H9 (cell line): Measurements from ENCODE around the gene CCDC134. TPM values are rescaled to one million over a fixed set of nuclear protein-coding genes. Genes with fewer than 3 reads are reported as not detected.

ENCODE experiments used
- DNase-seq: peaks from one replicate; pipeline ENCODE4 v3.0.0-alpha.2; 2017
- H2AFZ ChIP-seq: one replicate; pipeline ENCODE4 v1.6.1; 2013; ENCODE audit warnings: mild to moderate bottlenecking, low read length, control low read depth, moderate library complexity
- H2AK5ac ChIP-seq: 2 replicates; pipeline ENCODE4 v1.6.1; 2013; ENCODE audit warnings: low read length, control low read depth, mixed read lengths; ENCODE audit not compliant: insufficient read length
- H2BK120ac ChIP-seq: one replicate; pipeline ENCODE4 v1.6.1; 2013; ENCODE audit warnings: low read depth, mild to moderate bottlenecking, low read length, control low read depth, inconsistent platforms; ENCODE audit not compliant: poor library complexity, severe bottlenecking
- H2BK12ac ChIP-seq: 2 replicates; pipeline ENCODE4 v1.6.1; 2013; ENCODE audit warnings: low read length, control low read depth, mixed read lengths, low read depth; ENCODE audit not compliant: insufficient read length
- H2BK15ac ChIP-seq: 2 replicates; pipeline ENCODE4 v1.6.1; 2013; ENCODE audit warnings: low read depth, low read length, control low read depth
- H2BK20ac ChIP-seq: one replicate; pipeline ENCODE4 v1.6.1; 2013; ENCODE audit warnings: low read depth, mild to moderate bottlenecking, low read length, control low read depth, inconsistent platforms; ENCODE audit not compliant: poor library complexity, severe bottlenecking
- H2BK5ac ChIP-seq: 2 replicates; pipeline ENCODE4 v1.6.1; 2013; ENCODE audit warnings: low read length, control low read depth, mixed read lengths; ENCODE audit not compliant: insufficient read length
- H3K14ac ChIP-seq: 2 replicates; pipeline ENCODE4 v1.6.1; 2013; ENCODE audit warnings: low read length, control low read depth; ENCODE audit not compliant: insufficient read depth
- H3K18ac ChIP-seq: 2 replicates; pipeline ENCODE4 v1.6.1; 2013; ENCODE audit warnings: low read depth, mild to moderate bottlenecking, mixed read lengths, low read length, control low read depth; ENCODE audit not compliant: insufficient read length
- H3K23ac ChIP-seq: 2 replicates; pipeline ENCODE4 v1.6.1; 2013; ENCODE audit warnings: low read length, control low read depth, mixed read lengths, low read depth; ENCODE audit not compliant: insufficient read length
- H3K23me2 ChIP-seq: 2 replicates; pipeline ENCODE4 v1.6.1; 2013; ENCODE audit warnings: low read depth, mild to moderate bottlenecking, mixed read lengths, low read length, control low read depth; ENCODE audit not compliant: insufficient read length, poor library complexity, severe bottlenecking
- H3K27ac ChIP-seq: 2 replicates; pipeline ENCODE4 v1.5.1; 2013; ENCODE audit warnings: low read length, control low read depth, mixed read lengths, low read depth; ENCODE audit not compliant: insufficient read length
- H3K27me3 ChIP-seq: 2 replicates; pipeline ENCODE4 v1.6.1; 2013; ENCODE audit warnings: low read length, control low read depth, inconsistent platforms; ENCODE audit not compliant: insufficient read depth
- H3K4ac ChIP-seq: 2 replicates; pipeline ENCODE4 v1.6.1; 2013; ENCODE audit warnings: low read depth, mild to moderate bottlenecking, control low read depth, inconsistent platforms, low read length, moderate library complexity
- H3K4me1 ChIP-seq: 2 replicates; pipeline ENCODE4 v1.6.1; 2013; ENCODE audit warnings: low read length, control low read depth, inconsistent platforms; ENCODE audit not compliant: insufficient read depth
- H3K4me2 ChIP-seq: 2 replicates; pipeline ENCODE4 v1.6.1; 2013; ENCODE audit warnings: low read length, control low read depth, mixed read lengths; ENCODE audit not compliant: insufficient read length, insufficient read depth
- H3K56ac ChIP-seq: 2 replicates; pipeline ENCODE4 v1.6.1; 2013; ENCODE audit warnings: low read depth, mild to moderate bottlenecking, mixed read lengths, low read length, control low read depth; ENCODE audit not compliant: insufficient read length
- H3K79me1 ChIP-seq: 2 replicates; pipeline ENCODE4 v1.6.1; 2013; ENCODE audit warnings: low read depth, mild to moderate bottlenecking, moderate library complexity, low read length, control low read depth, inconsistent platforms; ENCODE audit not compliant: insufficient read depth, poor library complexity, severe bottlenecking
- H3K79me2 ChIP-seq: 2 replicates; pipeline ENCODE4 v1.6.1; 2013; ENCODE audit warnings: low read length, control low read depth, inconsistent platforms; ENCODE audit not compliant: insufficient read depth
- H3K9ac ChIP-seq: 2 replicates; pipeline ENCODE4 v1.6.1; 2013; ENCODE audit warnings: low read length, control low read depth, mixed read lengths; ENCODE audit not compliant: insufficient read length; ENCODE audit errors: extremely low read depth
- H3K9me3 ChIP-seq: one replicate; pipeline ENCODE4 v1.6.1; 2013; ENCODE audit warnings: low read depth, low read length, inconsistent platforms; ENCODE audit not compliant: control insufficient read depth
- H3T11ph ChIP-seq: one replicate; pipeline ENCODE4 v1.6.1; 2013; ENCODE audit warnings: mild to moderate bottlenecking, low read length, control low read depth, inconsistent platforms
- H4K20me1 ChIP-seq: one replicate; pipeline ENCODE4 v1.6.1; 2013; ENCODE audit not compliant: control insufficient read depth, insufficient read length, insufficient read depth
- H4K5ac ChIP-seq: 2 replicates; pipeline ENCODE4 v1.6.1; 2013; ENCODE audit warnings: low read depth, mild to moderate bottlenecking, mixed read lengths, low read length, control low read depth; ENCODE audit not compliant: insufficient read length
- H4K8ac ChIP-seq: replicated peaks from 2 replicates; pipeline ENCODE4 v1.6.1; 2013; ENCODE audit warnings: low read length, control low read depth, mixed read lengths, low read depth; ENCODE audit not compliant: insufficient read length
- H4K91ac ChIP-seq: 2 replicates; pipeline ENCODE4 v1.6.1; 2013; ENCODE audit warnings: low read depth, mild to moderate bottlenecking, moderate library complexity, mixed read lengths, low read length, control low read depth; ENCODE audit not compliant: insufficient read length
- H3K27ac Mint-ChIP-seq, 3 experiments: 2 replicates in 2 of 3; 3 replicates in 1 of 3; pipeline ENCODE4 v1.8.0; 2020 to 2021; ENCODE audit warnings: mixed read lengths in 3 of 3, mild to moderate bottlenecking in 1 of 3, moderate library complexity in 1 of 3
- H3K27me3 Mint-ChIP-seq: 2 replicates; pipeline ENCODE4 v1.8.0; 2021; ENCODE audit warnings: low read depth, mild to moderate bottlenecking, moderate library complexity, mixed read lengths
- H3K36me3 Mint-ChIP-seq, 3 experiments: 2 replicates in 2 of 3; 3 replicates in 1 of 3; pipeline ENCODE4 v1.8.0; 2020 to 2021; ENCODE audit warnings: low read depth in 3 of 3, mixed read lengths in 3 of 3; ENCODE audit not compliant: insufficient read depth in 1 of 3
- H3K4me1 Mint-ChIP-seq, 2 experiments: 2 replicates each; pipeline ENCODE4 v1.8.0; 2020; ENCODE audit warnings: mixed read lengths in 2 of 2
- H3K4me3 Mint-ChIP-seq, 2 experiments: 2 replicates in 1 of 2; 3 replicates in 1 of 2; pipeline ENCODE4 v1.8.0; 2020 to 2021; ENCODE audit warnings: mild to moderate bottlenecking in 2 of 2, mixed read lengths in 2 of 2, moderate library complexity in 1 of 2
- H3K9me3 Mint-ChIP-seq, 2 experiments: 2 replicates in 1 of 2; 3 replicates in 1 of 2; pipeline ENCODE4 v1.8.0; 2020; ENCODE audit warnings: mild to moderate bottlenecking in 2 of 2, mixed read lengths in 2 of 2, moderate library complexity in 1 of 2
- CTCF ChIP-seq: fragments of 200-600 bp; sonication (generic); conservative IDR thresholded peaks from 3 replicates; pipeline ENCODE4 v1.8.0; 2021; ENCODE audit warnings: antibody characterized with exemption, mild to moderate bottlenecking
- WGBS: extraction: QIAGEN DNeasy Blood & Tissue Kit; methylation state at CpG from one replicate; pipeline ENCODE4 v1.1.7; 2013; ENCODE audit warnings: missing lambda C conversion rate, low lambda C conversion rate, mixed read lengths; ENCODE audit not compliant: insufficient read length; ENCODE audit errors: extremely low coverage; 5-methylcytosine and 5-hydroxymethylcytosine counted together
- total RNA-seq: library from RNA; stranded (reverse); gene quantifications from 2 replicates; pipeline ENCODE4 v1.2.1, GENCODE V29; 2021

The CCDC134 gene
- total RNA-seq, 1 experiment from 2014 or later: 20.7 TPM

DNA sequence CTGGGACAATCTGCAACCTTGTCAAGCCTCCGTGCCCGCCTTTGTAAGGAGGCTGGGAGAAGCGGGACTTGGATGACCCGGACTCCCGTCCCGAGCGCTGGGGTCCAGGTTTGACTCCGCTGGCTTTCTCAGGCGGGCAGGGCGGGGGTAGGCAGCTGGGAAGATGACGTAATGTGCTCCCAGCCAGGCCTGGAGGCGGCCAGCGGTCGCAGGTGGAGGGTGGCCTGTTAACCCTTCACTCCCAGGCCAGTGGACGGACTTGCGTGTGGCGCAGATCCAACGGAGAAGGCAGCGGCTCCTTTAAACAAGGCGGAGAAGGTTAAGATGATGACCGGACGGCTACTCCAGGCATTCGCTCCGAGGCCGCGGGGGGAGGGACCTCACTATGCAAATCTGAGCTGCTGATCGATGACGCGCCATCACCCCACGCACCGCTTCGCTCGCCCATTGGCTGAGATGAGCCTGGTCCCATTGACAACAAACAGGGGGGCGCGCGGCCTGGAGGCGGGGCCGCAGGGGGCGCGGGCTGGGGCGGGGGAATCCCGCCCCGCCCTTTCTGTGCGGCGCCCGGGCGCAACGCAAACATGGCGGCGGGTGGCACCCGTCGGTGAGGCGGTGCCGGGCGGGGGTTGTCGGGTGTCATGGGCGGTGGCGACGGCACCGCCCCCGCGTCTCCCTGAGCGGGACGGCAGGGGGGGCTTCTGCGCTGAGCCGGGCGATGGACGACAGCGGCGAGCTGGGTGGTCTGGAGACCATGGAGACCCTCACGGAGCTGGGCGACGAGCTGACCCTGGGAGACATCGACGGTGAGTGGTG, 32.3 kb downstream of the CCDC134 start, which contains the start of gene SREBF2:
Gene SREBF2, plus strand, starts transcription at position 553 of the 816 bp plus-strand sequence. Its CDS starts 166 bp downstream, at position 719.
- H4K5ac ChIP-seq: peak within 1 kb of the TSS; percentile 74
- H3K23me2 ChIP-seq: peaks cover 11% of the 10 kb centered on the region
- Mint-ChIP-seq H3K36me3 (peaks cover 20 to 23% (median 23%) of the 10 kb centered on the region in 3 experiments), H3K9me3 (no peaks in the 10 kb centered on the region), H3K27ac (peak within 1 kb of the TSS; percentile 99 to 100 (median 100)), H3K27me3 (no peaks in the 10 kb centered on the region), H3K4me1 (peaks cover 38 to 42% of the 10 kb centered on the region in 2 experiments), H3K4me3 (peak within 1 kb of the TSS; percentile 97 to 98)
- H3K9ac ChIP-seq: peak within 1 kb of the TSS; percentile 75
- peak within 1 kb of the TSS; percentile 21 for H4K91ac ChIP-seq
- H2AFZ ChIP-seq: no peak within 1 kb of the TSS
- no peaks in the 10 kb centered on the region for H3K79me1 ChIP-seq
- TF ChIP-seq CTCF: 0 out of 3 replicates have a peak, but pooled peaks have one; percentile 12
- peak; percentile 100 for DNase-seq
- no peak within 1 kb of the TSS for H2BK15ac ChIP-seq
- WGBS: no CpG with 5 or more reads among the region's 75 CpGs
- H2BK20ac ChIP-seq: no peak within 1 kb of the TSS
- no peaks in the 10 kb centered on the region; the same call in 1 of the 2 replicates for H3K4me1 ChIP-seq
- peak within 1 kb of the TSS; percentile 72; the same call in 1 of the 2 replicates for H3K4ac ChIP-seq
- peak within 1 kb of the TSS; percentile 90 for H2BK120ac ChIP-seq
- no peak within 1 kb of the TSS for H3K23ac ChIP-seq
- peaks cover 27% of the 10 kb centered on the region; the same call in 1 of the 2 replicates for H3K79me2 ChIP-seq
- peak within 1 kb of the TSS; percentile 85 for H2BK5ac ChIP-seq
- peak within 1 kb of the TSS; percentile 99 for H3K27ac ChIP-seq
- no peak within 1 kb of the TSS for H3T11ph ChIP-seq
- H2AK5ac ChIP-seq: no peak within 1 kb of the TSS
- peaks cover 2% of the 10 kb centered on the region for H4K20me1 ChIP-seq
- H3K9me3 ChIP-seq: no peaks in the 10 kb centered on the region
- H3K14ac ChIP-seq: peak within 1 kb of the TSS; percentile 93
- no peaks in the 10 kb centered on the region for H3K27me3 ChIP-seq
- H3K56ac ChIP-seq: no peak within 1 kb of the TSS
- H2BK12ac ChIP-seq: peak within 1 kb of the TSS; percentile 64
- H4K8ac ChIP-seq: no peak within 1 kb of the TSS
- peak within 1 kb of the TSS; percentile 95 for H3K18ac ChIP-seq
- peak within 1 kb of the TSS; percentile 92 for H3K4me2 ChIP-seq
